HEK293 (cell line): ENCODE results near the gene ZNF181.

Source experiments
- CTCF ChIA-PET: fragments of 350-600 bp; formaldehyde crosslinking; extraction: SDS; loops from one replicate; lab custom pipeline; 2021; ENCODE audit warnings: antibody characterized with exemption; lab: Yijun Ruan, JAX
- POLR2A ChIA-PET: fragments of 300-600 bp; formaldehyde crosslinking; extraction: SDS; loops from one replicate; lab custom pipeline; 2020; ENCODE audit warnings: antibody characterized with exemption, inconsistent platforms; lab: Yijun Ruan, JAX
- H3K27ac ChIP-seq: fragments of 200-500 bp; sonication (Bioruptor generic); 2 replicates; pipeline ENCODE4 v1.5.1; 2014; ENCODE audit warnings: low read depth, low read length, control low read depth, inconsistent platforms; ENCODE audit errors: extremely low read depth
- H3K36me3 ChIP-seq, 2 experiments: fragments of 200-500 bp in 1 of 2; sonication (Bioruptor generic) in 1 of 2; 1 replicate in 1 of 2; 2 replicates in 1 of 2; pipeline ENCODE4 v1.5.1; 2014 to 2017; ENCODE audit warnings: inconsistent platforms in 2 of 2, low read length in 2 of 2; ENCODE audit not compliant: control insufficient read depth in 2 of 2, insufficient read depth in 1 of 2
- H3K4me1 ChIP-seq: fragments of 200-500 bp; sonication (Bioruptor generic); 2 replicates; pipeline ENCODE4 v1.5.1; 2014; ENCODE audit warnings: mild to moderate bottlenecking, low read length, inconsistent platforms; ENCODE audit not compliant: control insufficient read depth, insufficient read depth
- H3K4me3 ChIP-seq: 2 replicates; pipeline ENCODE4 v1.5.1; 2011; ENCODE audit warnings: low read depth, mild to moderate bottlenecking, control low read depth, low read length, moderate library complexity
- H3K9me3 ChIP-seq: fragments of 200-500 bp; sonication (Bioruptor generic); 2 replicates; pipeline ENCODE4 v1.5.1; 2014; ENCODE audit warnings: low read depth, low read length, inconsistent platforms; ENCODE audit not compliant: control insufficient read depth, insufficient read depth
- BCL11A ChIP-seq: fragments of 450-650 bp; formaldehyde crosslinking; IDR thresholded peaks from 2 replicates; pipeline ENCODE4 v1.5.1; 2016; ENCODE audit warnings: low read depth, missing biosample characterization, missing genetic modification characterization
- BCL11B ChIP-seq: fragments of 450-650 bp; formaldehyde crosslinking; IDR thresholded peaks from 2 replicates; pipeline ENCODE4 v1.5.1; 2016; ENCODE audit warnings: low read depth, missing biosample characterization, missing genetic modification characterization
- ZBTB1 ChIP-seq: fragments of 450-650 bp; formaldehyde crosslinking; IDR thresholded peaks from 2 replicates; pipeline ENCODE4 v1.5.1; 2016; ENCODE audit warnings: missing biosample characterization, missing genetic modification characterization
- ZFP41 ChIP-seq: fragments of 450-650 bp; formaldehyde crosslinking; IDR thresholded peaks from 2 replicates; pipeline ENCODE4 v1.5.1; 2016; ENCODE audit warnings: missing biosample characterization, missing genetic modification characterization, borderline replicate concordance
- ZNF184 ChIP-seq: fragments of 450-650 bp; IDR thresholded peaks from 2 replicates; pipeline ENCODE4 v1.5.1; 2018; ENCODE audit warnings: missing biosample characterization, mild to moderate bottlenecking, missing genetic modification characterization
- ZNF19 ChIP-seq: fragments of 450-650 bp; formaldehyde crosslinking; IDR thresholded peaks from 2 replicates; pipeline ENCODE4; 2016; ENCODE audit warnings: missing biosample characterization, missing genetic modification characterization, low read depth
- ZNF23 ChIP-seq: fragments of 450-650 bp; formaldehyde crosslinking; IDR thresholded peaks from 2 replicates; pipeline ENCODE4 v1.5.1; 2016; ENCODE audit warnings: missing biosample characterization, missing genetic modification characterization, borderline replicate concordance
- ZNF302 ChIP-seq: fragments of 450-650 bp; formaldehyde crosslinking; IDR thresholded peaks from 2 replicates; pipeline ENCODE4 v1.5.1; 2016; ENCODE audit warnings: missing biosample characterization, missing genetic modification characterization, low read depth
- ZNF335 ChIP-seq: fragments of 450-650 bp; formaldehyde crosslinking; conservative IDR thresholded peaks from 2 replicates; pipeline ENCODE4 v1.5.1; 2016; ENCODE audit warnings: missing biosample characterization, missing genetic modification characterization
- ZNF416 ChIP-seq: fragments of 450-650 bp; formaldehyde crosslinking; IDR thresholded peaks from 2 replicates; pipeline ENCODE4 v1.5.1; 2016; ENCODE audit warnings: missing biosample characterization, missing genetic modification characterization
- ZNF664 ChIP-seq: fragments of 450-650 bp; formaldehyde crosslinking; IDR thresholded peaks from 2 replicates; pipeline ENCODE4 v1.5.1; 2016; ENCODE audit warnings: missing biosample characterization, missing genetic modification characterization
- ZNF670 ChIP-seq: fragments of 450-650 bp; formaldehyde crosslinking; IDR thresholded peaks from 2 replicates; pipeline ENCODE4 v1.5.1; 2016; ENCODE audit warnings: missing biosample characterization, missing genetic modification characterization, low read depth
- ZNF791 ChIP-seq: fragments of 450-650 bp; formaldehyde crosslinking; IDR thresholded peaks from 2 replicates; pipeline ENCODE4 v1.5.1; 2016; ENCODE audit warnings: missing biosample characterization, missing genetic modification characterization
- ZSCAN23 ChIP-seq: fragments of 450-650 bp; formaldehyde crosslinking; IDR thresholded peaks from 2 replicates; pipeline ENCODE4 v1.5.1; 2016; ENCODE audit warnings: missing biosample characterization, missing genetic modification characterization
- TF ChIP-seq, protein P1 (sequence below): fragments of 450-650 bp; formaldehyde crosslinking; IDR thresholded peaks from 2 replicates; pipeline ENCODE4 v1.5.1; 2016; ENCODE audit warnings: missing biosample characterization, missing genetic modification characterization
- TF ChIP-seq, protein P2 (sequence below): fragments of 450-650 bp; formaldehyde crosslinking; IDR thresholded peaks from 2 replicates; pipeline ENCODE4 v1.5.1; 2016; ENCODE audit warnings: missing biosample characterization, missing genetic modification characterization, borderline replicate concordance
- TF ChIP-seq, protein P3 (sequence below): fragments of 450-650 bp; formaldehyde crosslinking; IDR thresholded peaks from 2 replicates; pipeline ENCODE4 v1.5.1; 2016; ENCODE audit warnings: missing biosample characterization, missing genetic modification characterization
- TF ChIP-seq, protein P4 (sequence below): fragments of 450-650 bp; formaldehyde crosslinking; conservative IDR thresholded peaks from 2 replicates; pipeline ENCODE4 v1.5.1; 2016; ENCODE audit warnings: low read depth, missing biosample characterization, missing genetic modification characterization
- TF ChIP-seq, protein P5 (sequence below): fragments of 450-650 bp; formaldehyde crosslinking; IDR thresholded peaks from 2 replicates; pipeline ENCODE4 v1.5.1; 2016; ENCODE audit warnings: missing biosample characterization, missing genetic modification characterization
- TF ChIP-seq, protein P6 (sequence below): fragments of 450-650 bp; formaldehyde crosslinking; IDR thresholded peaks from 2 replicates; pipeline ENCODE4 v1.5.1; 2016; ENCODE audit warnings: missing biosample characterization, missing genetic modification characterization, low read depth

Gene ZNF181

DNA sequence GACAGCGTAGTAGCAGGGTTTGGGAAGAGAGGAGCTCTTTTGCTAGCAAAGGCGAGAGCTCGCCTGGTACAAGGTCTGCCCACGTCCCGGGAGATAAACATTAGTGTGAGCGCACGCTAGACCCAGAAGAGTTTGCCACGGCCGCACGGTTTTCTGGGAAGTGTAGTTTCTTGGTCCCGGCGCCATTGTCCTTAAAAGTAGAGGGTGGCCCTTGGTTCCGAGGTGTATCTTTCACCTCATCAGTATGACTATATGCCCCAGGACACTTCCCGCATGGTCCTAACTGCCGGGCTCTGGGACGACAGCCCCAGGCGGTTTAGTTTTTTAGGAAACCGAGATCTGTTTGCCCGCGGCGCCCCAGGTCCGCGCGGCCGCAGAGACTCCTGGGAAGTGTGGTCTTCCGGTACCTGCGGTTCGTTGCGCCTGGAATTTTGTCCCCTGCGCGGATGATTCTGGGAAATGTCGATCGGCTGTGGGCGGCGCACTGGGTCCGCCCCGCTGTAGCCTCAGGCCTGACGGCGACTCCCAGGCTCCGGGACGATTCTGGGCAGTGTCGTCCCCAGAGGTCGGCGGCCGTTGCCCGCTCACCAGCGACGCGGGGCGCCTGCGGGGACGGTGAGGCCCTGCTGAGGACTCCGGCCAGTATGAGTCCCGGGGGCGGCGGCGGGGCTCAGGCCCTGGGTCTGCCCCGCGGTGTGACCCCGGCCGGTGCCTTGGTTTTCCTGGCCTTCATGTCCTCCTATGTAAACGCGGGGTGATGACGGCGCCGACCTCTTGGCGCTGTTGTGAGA lies at the start of gene ZNF181:
TSS of gene ZNF181 (plus strand) at position 498 of the 791 bp plus-strand sequence. CDS start 795 bp downstream, outside the sequence.
- Histone ChIP-seq H3K36me3 (peaks cover 34 to 35% of the 10 kb centered on the region in 2 experiments), H3K9me3 (peaks cover 10% of the 10 kb centered on the region), H3K4me3 (peak within 1 kb of the TSS; percentile 68), H3K4me1 (peaks cover 14% of the 10 kb centered on the region), H3K27ac (peak within 1 kb of the TSS; percentile 96)
- ChIA-PET POLR2A (interaction anchor here (1.0 to 2.2 kb wide), 5 partner anchors 38 to 193 kb away, joined by 3 to 24 read pairs (median 3); partner anchors contain the start of genes SCGB2B2, ZNF30 and ZNF302), CTCF (interaction anchor here (0.8 to 2.7 kb wide), 4 partner anchors 21 to 402 kb away, joined by 3 to 7 read pairs (median 4); no protein-coding TSS in a partner anchor)
- TF ChIP-seq ZNF416 (tag by site-specific recombination), result no peak; the same call in 1 of the 2 replicates
- no peak for TF ChIP-seq ZFP41
- TF ChIP-seq ZNF23 (tag by site-specific recombination), result 0 out of 2 replicates have a peak, but pooled peaks have one; percentile 22
- peak; percentile 100 for TF ChIP-seq ZNF335 (tag by site-specific recombination)
- TF ChIP-seq, protein P1, sequence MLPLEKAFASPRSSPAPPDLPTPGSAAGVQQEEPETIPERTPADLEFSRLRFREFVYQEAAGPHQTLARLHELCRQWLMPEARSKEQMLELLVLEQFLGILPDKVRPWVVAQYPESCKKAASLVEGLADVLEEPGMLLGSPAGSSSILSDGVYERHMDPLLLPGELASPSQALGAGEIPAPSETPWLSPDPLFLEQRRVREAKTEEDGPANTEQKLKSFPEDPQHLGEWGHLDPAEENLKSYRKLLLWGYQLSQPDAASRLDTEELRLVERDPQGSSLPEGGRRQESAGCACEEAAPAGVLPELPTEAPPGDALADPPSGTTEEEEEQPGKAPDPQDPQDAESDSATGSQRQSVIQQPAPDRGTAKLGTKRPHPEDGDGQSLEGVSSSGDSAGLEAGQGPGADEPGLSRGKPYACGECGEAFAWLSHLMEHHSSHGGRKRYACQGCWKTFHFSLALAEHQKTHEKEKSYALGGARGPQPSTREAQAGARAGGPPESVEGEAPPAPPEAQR, result no peak; the same call in 1 of the 2 replicates
- TF ChIP-seq, protein P2, sequence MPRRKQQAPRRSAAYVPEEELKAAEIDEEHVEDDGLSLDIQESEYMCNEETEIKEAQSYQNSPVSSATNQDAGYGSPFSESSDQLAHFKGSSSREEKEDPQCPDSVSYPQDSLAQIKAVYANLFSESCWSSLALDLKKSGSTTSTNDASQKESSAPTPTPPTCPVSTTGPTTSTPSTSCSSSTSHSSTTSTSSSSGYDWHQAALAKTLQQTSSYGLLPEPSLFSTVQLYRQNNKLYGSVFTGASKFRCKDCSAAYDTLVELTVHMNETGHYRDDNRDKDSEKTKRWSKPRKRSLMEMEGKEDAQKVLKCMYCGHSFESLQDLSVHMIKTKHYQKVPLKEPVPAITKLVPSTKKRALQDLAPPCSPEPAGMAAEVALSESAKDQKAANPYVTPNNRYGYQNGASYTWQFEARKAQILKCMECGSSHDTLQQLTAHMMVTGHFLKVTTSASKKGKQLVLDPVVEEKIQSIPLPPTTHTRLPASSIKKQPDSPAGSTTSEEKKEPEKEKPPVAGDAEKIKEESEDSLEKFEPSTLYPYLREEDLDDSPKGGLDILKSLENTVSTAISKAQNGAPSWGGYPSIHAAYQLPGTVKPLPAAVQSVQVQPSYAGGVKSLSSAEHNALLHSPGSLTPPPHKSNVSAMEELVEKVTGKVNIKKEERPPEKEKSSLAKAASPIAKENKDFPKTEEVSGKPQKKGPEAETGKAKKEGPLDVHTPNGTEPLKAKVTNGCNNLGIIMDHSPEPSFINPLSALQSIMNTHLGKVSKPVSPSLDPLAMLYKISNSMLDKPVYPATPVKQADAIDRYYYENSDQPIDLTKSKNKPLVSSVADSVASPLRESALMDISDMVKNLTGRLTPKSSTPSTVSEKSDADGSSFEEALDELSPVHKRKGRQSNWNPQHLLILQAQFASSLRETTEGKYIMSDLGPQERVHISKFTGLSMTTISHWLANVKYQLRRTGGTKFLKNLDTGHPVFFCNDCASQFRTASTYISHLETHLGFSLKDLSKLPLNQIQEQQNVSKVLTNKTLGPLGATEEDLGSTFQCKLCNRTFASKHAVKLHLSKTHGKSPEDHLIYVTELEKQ (tag by site-specific recombination), result 0 out of 2 replicates have a peak, but pooled peaks have one; percentile 28
- TF ChIP-seq ZNF302 (tag by site-specific recombination), result peak; percentile 72; the same call in 1 of the 2 replicates
- no peak; the same call in 1 of the 2 replicates for TF ChIP-seq ZNF664 (tag by site-specific recombination)
- peak; percentile 37 for TF ChIP-seq ZNF184 (tag by site-specific recombination)
- TF ChIP-seq BCL11B, result peak; percentile 94
- TF ChIP-seq ZNF791 (tag by site-specific recombination), result no peak
- TF ChIP-seq ZNF19 (tag by site-specific recombination), result no peak
- TF ChIP-seq, protein P3, sequence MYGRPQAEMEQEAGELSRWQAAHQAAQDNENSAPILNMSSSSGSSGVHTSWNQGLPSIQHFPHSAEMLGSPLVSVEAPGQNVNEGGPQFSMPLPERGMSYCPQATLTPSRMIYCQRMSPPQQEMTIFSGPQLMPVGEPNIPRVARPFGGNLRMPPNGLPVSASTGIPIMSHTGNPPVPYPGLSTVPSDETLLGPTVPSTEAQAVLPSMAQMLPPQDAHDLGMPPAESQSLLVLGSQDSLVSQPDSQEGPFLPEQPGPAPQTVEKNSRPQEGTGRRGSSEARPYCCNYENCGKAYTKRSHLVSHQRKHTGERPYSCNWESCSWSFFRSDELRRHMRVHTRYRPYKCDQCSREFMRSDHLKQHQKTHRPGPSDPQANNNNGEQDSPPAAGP, result peak; percentile 95
- peak; percentile 77; the same call in 1 of the 2 replicates for TF ChIP-seq ZBTB1 (tag by site-specific recombination)
- TF ChIP-seq, protein P4, sequence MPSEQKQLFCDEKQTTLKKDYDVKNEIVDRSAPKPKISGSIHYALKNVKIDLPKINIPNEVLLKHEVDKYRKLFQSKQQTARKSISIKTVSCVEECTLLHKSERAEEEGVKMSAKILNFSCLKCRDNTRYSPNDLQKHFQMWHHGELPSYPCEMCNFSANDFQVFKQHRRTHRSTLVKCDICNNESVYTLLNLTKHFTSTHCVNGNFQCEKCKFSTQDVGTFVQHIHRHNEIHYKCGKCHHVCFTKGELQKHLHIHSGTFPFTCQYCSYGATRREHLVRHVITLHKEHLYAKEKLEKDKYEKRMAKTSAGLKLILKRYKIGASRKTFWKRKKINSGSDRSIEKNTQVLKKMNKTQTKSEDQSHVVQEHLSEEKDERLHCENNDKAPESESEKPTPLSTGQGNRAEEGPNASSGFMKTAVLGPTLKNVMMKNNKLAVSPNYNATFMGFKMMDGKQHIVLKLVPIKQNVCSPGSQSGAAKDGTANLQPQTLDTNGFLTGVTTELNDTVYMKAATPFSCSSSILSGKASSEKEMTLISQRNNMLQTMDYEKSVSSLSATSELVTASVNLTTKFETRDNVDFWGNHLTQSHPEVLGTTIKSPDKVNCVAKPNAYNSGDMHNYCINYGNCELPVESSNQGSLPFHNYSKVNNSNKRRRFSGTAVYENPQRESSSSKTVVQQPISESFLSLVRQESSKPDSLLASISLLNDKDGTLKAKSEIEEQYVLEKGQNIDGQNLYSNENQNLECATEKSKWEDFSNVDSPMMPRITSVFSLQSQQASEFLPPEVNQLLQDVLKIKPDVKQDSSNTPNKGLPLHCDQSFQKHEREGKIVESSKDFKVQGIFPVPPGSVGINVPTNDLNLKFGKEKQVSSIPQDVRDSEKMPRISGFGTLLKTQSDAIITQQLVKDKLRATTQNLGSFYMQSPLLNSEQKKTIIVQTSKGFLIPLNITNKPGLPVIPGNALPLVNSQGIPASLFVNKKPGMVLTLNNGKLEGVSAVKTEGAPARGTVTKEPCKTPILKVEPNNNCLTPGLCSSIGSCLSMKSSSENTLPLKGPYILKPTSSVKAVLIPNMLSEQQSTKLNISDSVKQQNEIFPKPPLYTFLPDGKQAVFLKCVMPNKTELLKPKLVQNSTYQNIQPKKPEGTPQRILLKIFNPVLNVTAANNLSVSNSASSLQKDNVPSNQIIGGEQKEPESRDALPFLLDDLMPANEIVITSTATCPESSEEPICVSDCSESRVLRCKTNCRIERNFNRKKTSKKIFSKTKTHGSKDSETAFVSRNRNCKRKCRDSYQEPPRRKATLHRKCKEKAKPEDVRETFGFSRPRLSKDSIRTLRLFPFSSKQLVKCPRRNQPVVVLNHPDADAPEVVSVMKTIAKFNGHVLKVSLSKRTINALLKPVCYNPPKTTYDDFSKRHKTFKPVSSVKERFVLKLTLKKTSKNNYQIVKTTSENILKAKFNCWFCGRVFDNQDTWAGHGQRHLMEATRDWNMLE (tag by site-specific recombination), result peak; percentile 79
- TF ChIP-seq ZSCAN23 (tag by site-specific recombination), result 0 out of 2 replicates have a peak, but pooled peaks have one; percentile 60
- TF ChIP-seq ZNF670, result no peak
- TF ChIP-seq BCL11A, result peak; percentile 87
- TF ChIP-seq, protein P5, sequence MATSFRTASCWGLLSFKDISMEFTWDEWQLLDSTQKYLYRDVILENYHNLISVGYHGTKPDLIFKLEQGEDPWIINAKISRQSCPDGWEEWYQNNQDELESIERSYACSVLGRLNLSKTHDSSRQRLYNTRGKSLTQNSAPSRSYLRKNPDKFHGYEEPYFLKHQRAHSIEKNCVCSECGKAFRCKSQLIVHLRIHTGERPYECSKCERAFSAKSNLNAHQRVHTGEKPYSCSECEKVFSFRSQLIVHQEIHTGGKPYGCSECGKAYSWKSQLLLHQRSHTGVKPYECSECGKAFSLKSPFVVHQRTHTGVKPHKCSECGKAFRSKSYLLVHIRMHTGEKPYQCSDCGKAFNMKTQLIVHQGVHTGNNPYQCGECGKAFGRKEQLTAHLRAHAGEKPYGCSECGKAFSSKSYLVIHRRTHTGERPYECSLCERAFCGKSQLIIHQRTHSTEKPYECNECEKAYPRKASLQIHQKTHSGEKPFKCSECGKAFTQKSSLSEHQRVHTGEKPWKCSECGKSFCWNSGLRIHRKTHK (tag by site-specific recombination), result no peak
- TF ChIP-seq, protein P6, sequence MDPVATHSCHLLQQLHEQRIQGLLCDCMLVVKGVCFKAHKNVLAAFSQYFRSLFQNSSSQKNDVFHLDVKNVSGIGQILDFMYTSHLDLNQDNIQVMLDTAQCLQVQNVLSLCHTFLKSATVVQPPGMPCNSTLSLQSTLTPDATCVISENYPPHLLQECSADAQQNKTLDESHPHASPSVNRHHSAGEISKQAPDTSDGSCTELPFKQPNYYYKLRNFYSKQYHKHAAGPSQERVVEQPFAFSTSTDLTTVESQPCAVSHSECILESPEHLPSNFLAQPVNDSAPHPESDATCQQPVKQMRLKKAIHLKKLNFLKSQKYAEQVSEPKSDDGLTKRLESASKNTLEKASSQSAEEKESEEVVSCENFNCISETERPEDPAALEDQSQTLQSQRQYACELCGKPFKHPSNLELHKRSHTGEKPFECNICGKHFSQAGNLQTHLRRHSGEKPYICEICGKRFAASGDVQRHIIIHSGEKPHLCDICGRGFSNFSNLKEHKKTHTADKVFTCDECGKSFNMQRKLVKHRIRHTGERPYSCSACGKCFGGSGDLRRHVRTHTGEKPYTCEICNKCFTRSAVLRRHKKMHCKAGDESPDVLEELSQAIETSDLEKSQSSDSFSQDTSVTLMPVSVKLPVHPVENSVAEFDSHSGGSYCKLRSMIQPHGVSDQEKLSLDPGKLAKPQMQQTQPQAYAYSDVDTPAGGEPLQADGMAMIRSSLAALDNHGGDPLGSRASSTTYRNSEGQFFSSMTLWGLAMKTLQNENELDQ, result no peak
